Measurements from ENCODE around the gene MYLK3.

The MYLK3 gene

GRCh38 chr16:46775214-46775613, 27.1 kb upstream of the MYLK3 start:
- H3K4me3 ChIP-seq (replicated peaks; ENCODE audit: low read depth, low read length), result no peak overlapping the region
- DNase-seq (ENCODE audit: extremely low read depth, low read depth), result no peak
- no peak for TF ChIP-seq CTCF (IDR thresholded peaks at IDR 0.05; ENCODE audit: low read depth, low read length, missing control alignments)

- no peak for DNase-seq (ENCODE audit: extremely low read depth, low read depth)
- TF ChIP-seq CTCF (IDR thresholded peaks at IDR 0.05; ENCODE audit: low read depth, low read length, missing control alignments), result no peak
- H3K4me3 ChIP-seq (replicated peaks; ENCODE audit: low read depth, low read length), result no peak overlapping the region
Measured at GRCh38 chr16:46774743-46775177, 26.6 kb upstream of the MYLK3 start.

- no peak for TF ChIP-seq CTCF (IDR thresholded peaks at IDR 0.05; ENCODE audit: low read depth, low read length, missing control alignments)
- no peak overlapping the region for H3K4me3 ChIP-seq (replicated peaks; ENCODE audit: low read depth, low read length)
- no peak for DNase-seq (ENCODE audit: extremely low read depth, low read depth)
Measured at GRCh38 chr16:46772463-46772862, 24.3 kb upstream of the MYLK3 start.

GRCh38 chr16:46768809-46769208, 20.7 kb upstream of the MYLK3 start:
- DNase-seq (ENCODE audit: extremely low read depth, low read depth), result no peak
- TF ChIP-seq CTCF (IDR thresholded peaks at IDR 0.05; ENCODE audit: low read depth, low read length, missing control alignments), result no peak
- H3K4me3 ChIP-seq (replicated peaks; ENCODE audit: low read depth, low read length), result no peak overlapping the region

GRCh38 chr16:46765050-46765449, 16.9 kb upstream of the MYLK3 start:
- H3K4me3 ChIP-seq (replicated peaks; ENCODE audit: low read depth, low read length), result no peak overlapping the region
- no peak for TF ChIP-seq CTCF (IDR thresholded peaks at IDR 0.05; ENCODE audit: low read depth, low read length, missing control alignments)
- DNase-seq (ENCODE audit: extremely low read depth, low read depth), result no peak

GRCh38 chr16:46763147-46763546, 15.0 kb upstream of the MYLK3 start:
- no peak overlapping the region for H3K4me3 ChIP-seq (replicated peaks; ENCODE audit: low read depth, low read length)
- DNase-seq (ENCODE audit: extremely low read depth, low read depth), result no peak
- no peak for TF ChIP-seq CTCF (IDR thresholded peaks at IDR 0.05; ENCODE audit: low read depth, low read length, missing control alignments)

- DNase-seq (ENCODE audit: extremely low read depth, low read depth), result no peak
- TF ChIP-seq CTCF (IDR thresholded peaks at IDR 0.05; ENCODE audit: low read depth, low read length, missing control alignments), result no peak
- H3K4me3 ChIP-seq (replicated peaks; ENCODE audit: low read depth, low read length), result no peak overlapping the region
Measured at GRCh38 chr16:46762583-46762982, 14.4 kb upstream of the MYLK3 start.

All from HFF-Myc (cell line).